HepG2 (cell line): ENCODE data around the gene ZNF764. TPM values are rescaled to one million over a fixed set of nuclear protein-coding genes. Genes with fewer than 3 reads are reported as not detected.

Source experiments
- ATAD3A ChIP-seq: sonication (generic); formaldehyde crosslinking; IDR thresholded peaks from 2 replicates; pipeline ENCODE4 v1.4.0; 2020; ENCODE audit warnings: missing genetic modification reagents
- ATF5 ChIP-seq: sonication (generic); formaldehyde crosslinking; IDR thresholded peaks from 2 replicates; pipeline ENCODE4 v1.4.0; 2020; ENCODE audit warnings: mild to moderate bottlenecking, low read depth, missing genetic modification reagents
- BATF2 ChIP-seq: sonication (generic); formaldehyde crosslinking; IDR thresholded peaks from 2 replicates; pipeline ENCODE4 v1.8.0; 2022; ENCODE audit warnings: mild to moderate bottlenecking, missing genetic modification reagents, moderate library complexity
- CHD4 ChIP-seq: fragments of 200-600 bp; sonication (generic); IDR thresholded peaks from 2 replicates; pipeline ENCODE4 v1.7.0; 2017; ENCODE audit warnings: mild to moderate bottlenecking, low read length, borderline replicate concordance
- GRHL1 ChIP-seq: sonication (generic); formaldehyde crosslinking; conservative IDR thresholded peaks from 2 replicates; pipeline ENCODE4 v1.8.0; 2022; ENCODE audit warnings: missing genetic modification reagents
- IRF2 ChIP-seq: IDR thresholded peaks from 2 replicates; pipeline ENCODE4 v1.6.1; 2018; ENCODE audit warnings: missing genetic modification reagents, missing compliant biosample characterization
- NFIC ChIP-seq: IDR thresholded peaks from 2 replicates; pipeline ENCODE4 v1.6.1; 2012; ENCODE audit warnings: mild to moderate bottlenecking, low read length, inconsistent platforms
- PRDM10 ChIP-seq: sonication (generic); formaldehyde crosslinking; IDR thresholded peaks from 2 replicates; pipeline ENCODE4 v1.4.0; 2020; ENCODE audit warnings: low read depth, missing genetic modification reagents
- RORA ChIP-seq: sonication (generic); formaldehyde crosslinking; IDR thresholded peaks from 2 replicates; pipeline ENCODE4 v1.5.0; 2020; ENCODE audit warnings: mild to moderate bottlenecking, missing genetic modification reagents, moderate library complexity
- ZNF329 ChIP-seq: sonication (generic); formaldehyde crosslinking; IDR thresholded peaks from 2 replicates; pipeline ENCODE4 v1.9.0; 2021; ENCODE audit warnings: low read depth, mild to moderate bottlenecking, missing genetic modification reagents
- ZNF768 ChIP-seq: sonication (generic); formaldehyde crosslinking; IDR thresholded peaks from 2 replicates; pipeline ENCODE4 v1.4.0; 2020; ENCODE audit warnings: missing genetic modification reagents
- ZNF792 ChIP-seq: IDR thresholded peaks from 2 replicates; pipeline ENCODE4 v1.6.1; 2016
- polyA plus RNA-seq, 8 experiments: library from polyadenylated mRNA; depleted of rRNA in 3 of 8; stranded (reverse) in 7 of 8; unstranded in 1 of 8; fragments of >200 nt; fragmentation: Illumina TruSeq in 4 of 8; extraction: Trizol in 4 of 8; gene quantifications; 2 replicates each; pipeline versions ENCODE4 v1.2.1 to v1.2.3, GENCODE V29; 2011 to 2016; ENCODE audit warnings: low read depth in 4 of 8, missing spikeins in 1 of 8, mixed read lengths in 1 of 8; ENCODE audit not compliant: insufficient read depth in 1 of 8
- total RNA-seq, 5 experiments: library from RNA; depleted of rRNA; stranded (reverse); fragments of >200 nt; fragmentation: Illumina TruSeq; extraction: Trizol; gene quantifications; 2 replicates each; pipeline ENCODE4 v1.2.3, GENCODE V29; 2016; ENCODE audit warnings: low read depth in 1 of 5

ZNF764 gene
- total and polyA plus RNA-seq, 2 of the 13 experiments (the other 11 are each of a cell fraction or from before 2014, with no cell fraction given): 4.1 to 9.1 TPM

- no peak for TF ChIP-seq CHD4
- TF ChIP-seq NFIC: no peak
- 0 out of 2 replicates have a peak, but pooled peaks have one; percentile 14 for TF ChIP-seq IRF2 (CRISPR knock-in tag)
- peak; percentile 43; the same call in 1 of the 2 replicates for TF ChIP-seq ZNF792 (CRISPR knock-in tag)
- TF ChIP-seq RORA (CRISPR knock-in tag): no peak
- TF ChIP-seq ZNF768 (CRISPR knock-in tag): peak; percentile 61; the same call in 1 of the 2 replicates
- TF ChIP-seq ZNF329 (CRISPR knock-in tag): no peak; the same call in 1 of the 2 replicates
- no peak for TF ChIP-seq ATAD3A (CRISPR knock-in tag)
- TF ChIP-seq BATF2 (CRISPR knock-in tag): 0 out of 2 replicates have a peak, but pooled peaks have one; percentile 21
- TF ChIP-seq ATF5 (CRISPR knock-in tag): 0 out of 2 replicates have a peak, but pooled peaks have one; percentile 70
- TF ChIP-seq GRHL1 (CRISPR knock-in tag): no peak
- TF ChIP-seq PRDM10 (CRISPR knock-in tag): no peak
Measured at GRCh38 chr16:30557707-30557956, 542 bp downstream of the ZNF764 start (continued).
